HG02571 (cell line): Measurements from ENCODE around the gene TMEM44.
A peak's percentile ranks its signal among the peaks of the same experiment; 100 is the strongest.

Experiments used
- ATAC-seq: cut with Tn5 transposase; IDR thresholded peaks from one replicate; pipeline ENCODE4 v1.9.1; 2021; ENCODE audit warnings: mild to moderate bottlenecking, moderate library complexity; ENCODE audit not compliant: unreplicated experiment

The TMEM44 gene

DNA sequence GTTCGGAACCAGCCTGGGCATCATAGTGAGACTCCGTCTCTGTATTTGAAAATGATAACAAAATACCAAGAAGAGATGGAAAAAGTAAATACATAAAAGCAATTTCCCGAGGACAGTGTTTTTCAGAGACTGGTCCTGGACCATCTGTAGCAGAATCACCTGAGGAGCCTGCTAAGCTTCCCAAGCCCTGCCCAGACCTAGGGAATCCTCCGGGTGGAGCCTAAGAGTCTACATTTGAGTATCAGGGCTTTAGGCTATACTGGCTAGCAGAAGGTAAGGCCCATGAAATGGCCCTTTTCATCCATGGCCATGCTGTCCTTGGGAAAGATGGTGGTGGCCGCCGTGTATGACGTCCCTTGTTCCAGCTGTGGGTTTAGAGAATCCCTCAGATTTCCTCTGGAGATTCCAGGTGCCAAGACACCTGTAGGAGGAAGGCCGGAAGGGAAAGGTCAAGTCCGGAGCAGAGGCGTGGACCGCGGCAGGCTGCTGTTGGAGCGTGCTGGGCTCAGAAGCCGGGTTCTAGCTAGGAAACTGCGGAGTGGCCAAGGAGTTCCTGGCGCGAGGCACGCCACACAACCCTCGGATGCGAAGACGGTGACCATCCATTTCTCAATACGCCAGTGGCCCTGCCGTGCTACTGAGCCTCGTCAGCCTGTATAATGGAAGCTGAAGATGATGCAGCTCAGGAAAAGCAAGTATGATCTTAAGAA is 50.9 kb downstream of the TMEM44 start:
- ATAC-seq, result no peak

DNA sequence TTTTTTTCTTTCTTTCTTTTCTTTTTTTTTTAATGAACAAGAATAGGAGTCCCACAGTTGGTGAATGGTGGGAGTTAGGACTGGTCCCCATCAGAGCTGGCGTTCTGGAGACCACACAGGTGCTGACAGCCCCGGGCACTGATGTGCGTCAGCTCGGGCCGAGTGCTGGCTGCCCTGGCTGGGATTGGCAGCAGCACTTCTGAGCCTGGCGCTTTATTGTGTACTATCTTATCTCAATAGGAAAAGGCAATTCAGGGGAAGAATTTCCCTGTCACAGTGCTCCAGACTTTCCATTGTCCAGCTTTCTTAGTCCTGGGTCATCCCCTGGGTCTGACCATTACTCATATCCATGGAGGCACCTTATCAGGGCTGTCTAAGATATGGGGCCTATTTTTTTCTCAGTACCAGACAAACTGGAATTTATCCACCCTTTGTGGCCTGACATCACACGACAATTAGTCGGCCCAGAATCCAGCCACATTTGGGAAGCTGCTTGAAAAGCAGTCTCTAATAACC is 54.1 kb downstream of the TMEM44 start:
- no peak for ATAC-seq

DNA sequence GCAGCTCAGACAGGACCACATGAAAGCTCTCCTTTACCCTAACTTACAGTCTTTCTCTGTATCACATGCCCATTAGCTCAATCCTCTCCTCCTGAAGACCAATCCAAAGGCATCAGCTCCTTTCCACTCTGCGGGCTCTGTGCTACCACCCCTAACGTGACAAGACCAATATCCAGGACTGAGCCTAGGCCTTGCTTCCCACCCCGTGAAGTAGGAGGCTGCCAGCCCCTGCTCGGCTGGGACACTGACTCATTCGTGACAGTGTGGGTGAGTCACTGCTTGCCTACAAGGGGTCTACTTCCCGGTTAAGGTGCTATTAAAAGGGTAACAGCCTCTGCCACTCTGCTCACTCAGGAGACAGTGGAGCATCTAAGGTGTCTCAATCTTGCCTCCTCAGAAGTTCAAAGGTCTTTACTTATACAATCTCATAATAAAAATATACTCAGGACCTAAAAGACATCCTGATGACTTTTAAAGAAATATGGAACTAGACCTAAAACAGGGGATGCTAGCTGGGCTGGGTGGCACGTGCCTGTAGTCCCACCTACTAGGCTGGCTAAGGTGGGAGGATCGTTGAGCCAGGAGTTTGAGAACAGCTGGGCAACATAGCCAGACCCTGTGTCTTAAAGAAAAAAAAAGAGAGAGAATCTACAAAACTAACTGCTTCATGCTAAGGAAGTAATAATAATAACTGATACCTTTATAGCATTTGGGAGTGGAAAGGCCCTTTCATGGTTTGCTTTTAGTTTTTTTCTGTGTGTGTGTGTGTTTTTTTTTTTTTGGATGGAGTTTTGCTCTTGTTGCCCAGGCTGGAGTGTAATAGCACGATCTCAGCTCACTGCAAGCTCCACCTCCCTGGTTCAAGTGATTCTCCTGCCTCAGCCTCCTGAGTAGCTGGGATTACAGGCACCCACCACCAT is 55.0 kb downstream of the TMEM44 start:
- no peak for ATAC-seq

DNA sequence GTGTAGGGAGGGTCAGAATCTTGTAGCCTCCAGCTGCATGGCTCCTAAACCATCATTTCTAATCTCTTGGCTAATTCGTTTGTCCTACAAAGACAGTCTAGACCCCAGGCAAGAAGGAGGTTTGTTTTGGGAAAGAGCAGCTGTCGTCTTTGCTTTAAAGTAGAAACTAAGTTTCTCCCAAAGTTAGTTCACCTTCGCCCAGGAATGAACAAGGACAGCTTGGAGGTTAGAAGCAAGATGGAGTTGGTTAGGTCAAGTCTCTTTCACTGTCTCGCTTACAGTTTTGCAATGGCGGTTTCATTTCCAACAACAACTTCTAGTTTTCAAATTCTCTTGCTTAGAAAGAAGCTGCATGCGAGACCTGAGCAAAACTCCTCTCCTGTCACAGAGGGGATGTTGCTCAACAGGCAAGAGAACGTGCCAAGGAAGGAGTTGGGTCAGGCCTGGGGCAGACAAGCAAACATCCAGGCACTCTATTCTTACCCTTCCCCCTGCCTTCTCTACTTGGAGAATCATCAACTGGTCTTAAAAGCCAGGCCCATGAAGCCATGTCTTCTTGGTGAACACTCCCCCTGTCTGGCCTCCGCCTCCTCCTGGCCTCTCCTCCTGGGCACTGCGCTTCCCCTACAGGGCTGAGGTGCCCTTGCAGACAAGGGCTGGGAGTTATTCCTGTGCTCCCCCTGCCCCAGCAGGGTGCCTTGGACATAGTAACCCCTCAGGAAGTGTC is 57.6 kb downstream of the TMEM44 start:
- ATAC-seq, result no peak

DNA sequence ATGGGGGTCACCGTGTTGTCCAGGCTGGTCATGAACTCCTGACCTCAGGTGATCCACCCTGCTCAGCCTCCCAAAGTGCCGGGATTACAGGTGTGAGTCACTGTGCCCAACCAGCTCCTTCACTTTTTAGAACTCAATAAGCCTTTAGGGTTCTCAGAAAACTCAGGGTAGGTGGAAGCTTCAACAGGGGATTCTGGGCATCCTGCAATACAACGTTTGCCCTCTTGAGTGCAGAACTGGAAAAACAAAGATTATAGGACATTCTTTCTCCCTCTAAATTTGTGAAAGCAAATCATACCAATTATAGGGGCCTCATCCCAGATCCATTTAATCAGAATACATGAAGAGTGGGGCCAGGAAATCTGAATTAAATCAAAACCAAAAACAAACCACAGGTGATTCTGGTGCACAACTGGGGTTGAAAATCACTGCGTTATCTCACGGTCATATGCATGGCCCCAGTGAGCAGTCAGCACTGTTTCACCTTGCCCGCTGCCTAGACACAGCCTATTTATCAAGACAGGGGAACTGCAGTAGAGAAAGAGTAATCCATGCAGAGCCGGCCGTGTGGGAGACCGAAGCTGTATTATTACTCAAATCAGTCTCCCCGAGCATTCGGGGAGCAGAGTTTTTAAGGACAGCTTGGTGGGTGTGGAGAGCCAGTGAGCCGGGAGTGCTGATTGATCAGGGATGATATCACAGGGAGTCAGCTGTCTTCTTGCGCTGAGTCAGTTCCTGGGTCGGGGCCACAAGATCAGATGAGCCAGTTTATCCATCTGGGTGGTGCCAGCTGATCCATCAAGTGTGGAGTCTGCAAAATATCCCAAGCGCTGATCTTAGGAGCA is 58.4 kb downstream of the TMEM44 start:
- ATAC-seq, result no peak

DNA sequence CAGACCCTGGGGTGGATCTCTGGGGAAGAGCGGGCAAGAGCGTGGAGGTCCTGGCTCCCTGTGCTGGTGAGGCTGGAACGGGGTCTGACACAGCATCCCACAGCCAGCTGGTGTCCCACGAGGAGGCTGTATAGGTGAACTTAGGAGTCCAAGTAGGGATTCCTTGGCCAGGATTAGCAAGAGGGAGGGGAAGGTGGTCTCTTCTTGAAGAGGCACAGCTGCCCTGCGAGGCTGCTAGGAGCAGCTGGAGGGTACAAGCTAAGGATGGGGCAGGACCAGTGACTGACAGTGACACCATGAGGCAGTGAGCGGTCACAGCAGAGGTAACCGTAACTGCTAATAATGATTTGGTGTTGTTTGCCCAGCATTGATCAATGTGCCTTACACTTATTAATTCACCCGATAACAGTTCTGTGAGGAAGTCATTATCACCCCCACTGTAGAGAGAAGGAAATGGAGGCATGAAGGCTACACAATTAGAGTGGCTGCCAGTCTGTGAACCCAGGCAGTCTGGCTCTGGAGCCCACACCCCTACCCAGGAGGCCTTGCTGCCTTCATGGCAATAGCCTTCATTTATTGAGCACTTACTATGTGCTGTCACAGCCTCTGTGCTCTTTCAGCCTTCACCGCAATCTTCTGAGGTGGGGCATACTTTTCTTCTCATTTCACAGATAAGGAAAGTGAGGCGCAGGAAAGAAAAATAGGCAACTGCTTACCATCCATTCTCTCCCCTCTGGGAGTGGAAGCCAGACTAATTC is 59.4 kb downstream of the TMEM44 start:
- peak; percentile 72 for ATAC-seq

DNA sequence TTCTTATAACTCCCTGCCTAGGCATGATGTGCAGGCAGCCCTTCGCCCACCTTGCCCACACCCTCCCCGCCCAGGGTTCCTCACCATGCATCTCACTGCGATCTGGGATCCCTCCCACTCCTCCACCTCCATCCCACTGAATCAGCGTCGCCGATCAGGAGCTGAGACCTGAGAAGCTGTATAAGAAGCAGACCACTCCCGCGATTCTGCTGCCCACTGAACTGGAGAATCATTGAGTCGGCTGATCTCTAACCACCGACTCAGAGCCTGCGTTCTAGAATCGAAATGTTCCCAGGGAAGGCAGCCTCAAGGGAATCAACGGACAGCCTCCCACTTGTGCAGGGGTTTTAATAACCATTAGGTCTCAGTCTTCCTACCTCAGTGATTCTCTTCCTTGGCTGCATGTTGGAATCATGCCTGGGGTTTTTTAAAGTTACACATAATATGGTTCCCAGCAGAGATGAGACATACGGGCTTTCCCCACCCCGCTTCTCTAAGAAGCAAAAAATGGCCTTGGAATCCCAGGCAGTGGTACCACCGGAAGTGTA is 60.2 kb downstream of the TMEM44 start:
- ATAC-seq, result no peak

DNA sequence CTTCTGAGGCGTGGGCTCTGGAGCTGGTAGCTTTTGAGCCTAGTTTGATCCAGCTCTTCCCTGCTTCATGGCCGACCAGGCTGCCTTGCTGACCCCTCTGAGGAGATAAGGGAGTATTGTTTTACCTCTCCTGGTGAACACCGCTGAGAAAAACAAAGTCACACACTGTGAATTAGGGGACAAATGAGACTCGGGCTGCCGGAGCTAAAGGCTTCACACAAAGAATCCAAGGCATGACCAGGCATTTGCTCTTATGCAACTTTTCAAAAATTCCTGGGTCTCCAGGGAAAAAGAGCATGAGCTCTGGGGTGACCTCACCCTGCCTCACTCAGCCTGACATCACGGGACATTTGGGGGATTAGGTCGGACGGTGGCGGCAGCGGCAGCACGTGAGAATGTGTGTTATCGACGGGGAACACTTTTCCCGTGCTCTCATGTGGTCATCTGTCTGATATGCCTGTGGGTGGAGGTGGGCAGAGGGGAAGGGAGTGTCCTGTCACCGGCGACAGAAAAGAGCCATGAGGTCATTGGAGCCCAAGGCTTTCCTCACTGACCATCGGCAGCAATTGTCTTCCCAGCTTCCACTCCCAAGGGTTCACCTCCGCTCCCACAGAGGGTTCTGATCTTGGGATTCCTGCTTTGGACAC is 61.0 kb downstream of the TMEM44 start:
- no peak for ATAC-seq

DNA sequence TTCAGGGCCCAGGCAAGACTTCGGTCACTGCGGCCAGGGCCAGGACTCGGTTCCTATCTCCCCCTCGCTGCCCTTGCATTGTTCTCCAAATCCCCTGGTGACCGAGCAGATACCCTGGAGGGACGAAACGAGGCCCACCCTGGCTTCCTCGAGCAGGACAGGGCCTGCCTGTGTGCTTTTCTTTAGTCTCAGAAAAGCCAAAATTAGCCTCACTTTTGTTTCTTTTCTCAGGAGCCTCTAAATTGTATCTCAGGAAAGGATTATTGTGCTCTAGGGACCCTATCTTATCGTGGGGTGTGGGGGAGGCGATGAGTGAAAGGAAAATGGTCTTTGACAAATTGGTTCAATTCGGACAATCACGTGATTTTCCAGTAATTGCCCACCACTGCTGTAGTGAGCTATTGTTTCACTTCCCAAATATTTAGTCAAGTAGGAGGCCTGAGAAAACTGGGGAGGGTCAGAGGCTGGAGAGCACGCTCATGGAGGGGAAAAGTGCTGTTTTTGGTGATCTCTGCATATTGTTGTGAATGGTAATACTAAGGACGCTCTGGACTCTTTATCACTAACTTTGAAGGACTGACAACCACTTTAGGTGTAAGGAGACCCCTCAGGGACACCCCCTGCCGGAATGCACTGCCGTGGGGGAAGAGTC is 61.6 kb downstream of the TMEM44 start:
- no peak for ATAC-seq

DNA sequence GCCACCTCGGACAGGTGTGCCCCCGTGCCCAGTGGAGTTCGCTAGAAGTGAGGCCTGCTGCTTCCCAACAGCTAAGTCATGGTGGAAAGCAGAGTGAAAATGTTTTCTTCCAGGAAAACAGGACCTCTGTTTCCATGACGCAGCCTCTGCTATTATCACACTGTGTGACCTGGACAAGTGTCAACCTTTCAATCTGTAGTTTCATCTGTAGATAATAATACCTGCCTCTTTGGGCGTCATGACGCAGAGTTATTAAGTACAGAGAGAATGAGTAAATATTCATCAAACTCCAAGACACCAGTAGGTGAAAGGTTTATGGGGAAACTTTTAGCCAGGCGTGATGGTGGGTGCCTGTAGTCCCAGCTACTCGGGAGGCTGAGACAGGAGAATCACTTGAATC is 62.3 kb downstream of the TMEM44 start:
- ATAC-seq, result no peak

DNA sequence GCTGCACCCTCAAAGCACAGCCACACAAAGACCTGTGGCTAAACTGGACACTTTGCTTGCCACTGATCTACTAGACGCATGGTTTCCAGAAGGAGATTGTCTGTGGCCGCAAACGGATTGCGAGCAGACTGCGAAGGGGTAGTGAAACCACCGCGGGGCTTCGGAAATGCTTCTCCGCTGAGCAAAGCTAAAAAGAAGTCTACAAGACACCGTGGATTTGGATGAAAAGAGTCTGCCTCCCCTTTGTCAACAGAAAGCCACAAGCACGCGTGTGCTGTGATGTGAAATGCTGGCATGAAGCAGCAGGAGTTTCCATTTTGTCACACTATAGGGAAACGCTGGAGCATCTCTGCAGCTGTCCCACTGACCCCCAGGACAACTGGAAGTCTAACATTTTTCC is 63.0 kb downstream of the TMEM44 start:
- ATAC-seq, result no peak

DNA sequence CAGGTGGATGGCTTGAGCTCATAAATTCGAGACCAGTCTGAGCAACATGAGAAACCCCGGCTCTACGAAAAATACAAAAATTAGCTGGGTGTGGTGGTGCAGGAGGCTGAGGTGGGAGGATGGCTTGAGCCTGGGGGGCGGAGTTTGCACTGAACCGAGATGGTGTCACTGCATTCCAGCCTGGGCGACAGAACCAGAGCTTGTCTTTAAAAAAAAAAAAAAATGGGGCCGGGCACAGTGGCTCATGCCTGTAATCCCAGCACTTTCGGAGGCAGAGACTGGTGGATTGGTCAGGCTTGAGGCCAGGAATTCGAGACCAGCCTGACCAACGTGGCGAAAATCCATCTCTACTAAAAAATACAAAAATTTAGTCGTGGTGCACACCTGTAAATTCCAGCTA is 64.0 kb downstream of the TMEM44 start:
- ATAC-seq, result no peak

DNA sequence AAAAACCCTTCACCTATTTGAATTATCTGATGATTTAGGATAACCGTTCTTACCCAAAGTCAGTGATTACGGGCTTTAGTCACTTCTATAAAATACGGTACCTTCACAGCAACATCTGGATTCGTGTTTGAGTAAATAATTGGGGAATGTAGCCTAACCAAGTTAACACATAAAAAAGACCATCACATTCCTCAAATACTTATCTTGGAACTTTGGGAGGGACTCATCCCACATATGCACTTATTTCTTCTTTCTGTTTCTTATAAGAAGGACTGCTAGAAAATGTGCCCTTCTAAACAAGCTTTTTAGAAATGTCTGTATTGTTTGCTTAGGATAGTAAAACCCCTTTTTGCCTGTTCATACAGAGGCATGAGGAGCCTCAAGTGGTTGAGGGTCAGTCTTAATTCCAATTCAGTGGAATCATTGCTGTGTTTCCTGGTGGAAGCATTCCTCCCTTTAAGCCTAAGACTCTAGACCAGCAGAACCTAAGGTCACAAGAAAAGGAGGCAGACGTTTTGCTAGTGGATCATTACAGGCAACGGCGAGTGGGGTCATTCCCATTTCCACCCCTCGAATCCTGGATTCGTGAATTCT is 67.5 kb downstream of the TMEM44 start:
- ATAC-seq, result no peak

DNA sequence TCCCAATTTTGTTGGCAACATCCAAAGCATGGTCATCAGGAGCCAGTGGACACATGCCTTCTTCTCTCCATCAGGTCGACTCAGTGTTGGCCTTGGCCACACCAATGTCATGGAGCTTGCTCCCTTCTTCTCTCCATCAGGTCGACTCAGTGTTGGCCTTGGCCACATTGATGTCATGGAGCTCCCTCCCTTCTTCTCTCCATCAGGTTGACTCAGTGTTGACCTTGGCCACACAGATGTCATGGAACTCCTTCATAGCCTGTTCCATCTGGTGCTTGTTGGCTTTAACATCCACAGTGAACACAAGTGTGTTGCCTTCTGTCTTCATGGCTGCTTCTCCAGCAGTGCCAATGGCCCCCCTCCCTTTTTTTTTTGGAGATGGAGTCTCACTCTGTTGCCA is 70.2 kb downstream of the TMEM44 start:
- no peak for ATAC-seq

DNA sequence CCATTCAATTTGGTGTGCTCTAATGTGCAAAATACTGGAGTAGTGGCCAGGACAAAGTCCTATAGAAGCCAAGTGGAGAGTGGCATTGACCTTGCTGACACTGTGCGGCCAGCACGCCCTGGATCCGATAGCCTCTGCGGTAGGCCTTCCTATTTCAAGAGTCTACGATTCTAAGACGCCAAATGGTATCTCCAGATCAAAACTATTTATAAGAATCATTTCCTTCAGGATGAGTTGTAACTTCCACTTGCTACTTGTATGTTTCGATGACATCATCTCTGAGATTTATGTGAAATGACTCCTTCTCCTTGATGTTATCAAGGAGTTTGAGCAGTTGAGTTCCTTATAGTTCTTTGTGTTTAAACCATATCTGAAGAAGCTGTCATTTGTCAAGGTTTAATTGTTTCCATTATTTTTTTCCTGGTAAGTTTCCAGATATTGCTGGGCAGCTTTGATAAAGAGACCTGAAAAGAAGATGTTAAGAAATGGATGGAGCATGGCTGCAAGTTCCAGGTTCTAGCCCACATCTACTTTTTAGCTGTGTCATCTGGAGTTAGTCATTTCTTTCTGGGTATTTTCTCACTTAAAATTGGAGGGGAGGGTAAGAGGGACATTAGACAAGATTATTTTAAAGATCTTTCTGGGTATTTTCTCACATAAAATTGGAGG is 71.8 kb downstream of the TMEM44 start:
- no peak for ATAC-seq

DNA sequence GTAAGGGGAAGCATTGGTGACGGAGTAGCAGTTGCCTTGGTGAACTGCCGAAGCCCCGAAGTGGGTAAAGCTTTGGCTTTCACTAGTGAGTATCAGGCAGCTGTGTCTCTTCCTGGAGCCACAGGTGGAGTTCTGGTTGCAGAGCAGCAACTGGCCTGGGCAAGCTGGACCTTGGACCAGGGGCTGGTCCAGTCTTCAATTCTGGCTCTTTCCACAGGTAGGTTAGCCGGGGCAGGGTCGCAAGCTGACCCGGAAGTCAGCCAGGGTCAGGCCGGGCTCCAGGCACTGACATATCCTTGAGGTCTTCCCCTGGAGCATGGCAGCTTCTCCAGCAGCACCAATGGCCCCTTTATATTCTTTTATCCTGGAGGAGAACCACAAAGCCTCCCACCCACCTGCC is 73.2 kb downstream of the TMEM44 start:
- ATAC-seq, result no peak

DNA sequence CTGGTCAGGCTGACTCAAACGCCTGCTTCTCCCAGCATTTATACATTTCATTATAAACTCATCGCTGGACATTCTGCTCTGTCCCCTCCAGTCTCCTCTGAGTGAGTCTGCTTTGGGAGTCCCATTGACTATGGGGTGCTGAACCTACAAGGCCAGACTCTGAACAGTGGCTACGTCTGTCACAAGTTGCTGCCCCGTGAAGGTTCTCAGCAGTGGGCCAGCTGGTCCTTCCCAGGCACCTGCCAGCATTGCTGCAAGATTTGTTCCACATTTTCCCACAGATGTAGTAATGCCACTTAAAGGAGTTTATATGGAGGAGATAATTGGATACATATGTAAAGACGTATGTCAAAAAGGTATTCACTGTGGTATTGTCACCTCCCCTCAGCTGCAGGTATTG is 73.7 kb downstream of the TMEM44 start:
- ATAC-seq, result no peak
